ENCODE measurements around the gene IGFBP4. TPM values are rescaled to one million over a fixed set of nuclear protein-coding genes. Genes with fewer than 3 reads are reported as not detected.

IGFBP4 gene
- total RNA-seq, 4 donors from 2014 or later: 234 to 334 (median 274) TPM

DNA sequence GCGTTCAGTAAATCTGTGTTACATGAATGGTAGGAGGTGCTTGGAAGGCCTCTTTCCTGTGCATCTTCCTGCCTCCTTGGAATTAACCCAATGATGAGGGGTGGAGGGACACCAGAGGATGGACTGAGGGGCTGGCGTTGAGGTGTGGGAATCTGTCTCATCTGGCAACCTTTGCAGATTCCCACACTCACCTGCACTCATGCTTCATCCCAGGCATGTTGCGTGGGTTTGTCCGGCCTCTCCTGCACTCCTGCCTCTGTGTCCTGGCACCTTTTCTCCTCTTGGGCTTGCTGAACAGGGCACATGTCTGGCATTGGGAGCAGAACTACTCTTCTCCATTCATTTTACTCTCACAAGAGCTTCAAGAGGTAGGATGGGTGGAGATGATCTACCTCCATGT, 3.1 kb upstream of the IGFBP4 start:
- no peak overlapping the region for H3K4me3 ChIP-seq (replicated peaks in 1 of 3)
- no peak overlapping the region for H3K27ac ChIP-seq
- H3K4me1 ChIP-seq: peaks cover under 1 to 4% of the 10 kb centered on the region in 2 donors
- H3K9me3 ChIP-seq: no peaks in the 10 kb centered on the region
- intact Hi-C loops (cut with DNase I): loop anchor here (5.0 kb wide), 2 partner anchors 92 to 117 kb away; no protein-coding TSS in a partner anchor
- no peak for DNase-seq
- WGBS, 2 donors: 80 to 81% methylated on average over 4 of the region's 4 CpGs
- no peak for TF ChIP-seq POLR2A (IDR thresholded peaks at IDR 0.05)
- TF ChIP-seq, protein P1, sequence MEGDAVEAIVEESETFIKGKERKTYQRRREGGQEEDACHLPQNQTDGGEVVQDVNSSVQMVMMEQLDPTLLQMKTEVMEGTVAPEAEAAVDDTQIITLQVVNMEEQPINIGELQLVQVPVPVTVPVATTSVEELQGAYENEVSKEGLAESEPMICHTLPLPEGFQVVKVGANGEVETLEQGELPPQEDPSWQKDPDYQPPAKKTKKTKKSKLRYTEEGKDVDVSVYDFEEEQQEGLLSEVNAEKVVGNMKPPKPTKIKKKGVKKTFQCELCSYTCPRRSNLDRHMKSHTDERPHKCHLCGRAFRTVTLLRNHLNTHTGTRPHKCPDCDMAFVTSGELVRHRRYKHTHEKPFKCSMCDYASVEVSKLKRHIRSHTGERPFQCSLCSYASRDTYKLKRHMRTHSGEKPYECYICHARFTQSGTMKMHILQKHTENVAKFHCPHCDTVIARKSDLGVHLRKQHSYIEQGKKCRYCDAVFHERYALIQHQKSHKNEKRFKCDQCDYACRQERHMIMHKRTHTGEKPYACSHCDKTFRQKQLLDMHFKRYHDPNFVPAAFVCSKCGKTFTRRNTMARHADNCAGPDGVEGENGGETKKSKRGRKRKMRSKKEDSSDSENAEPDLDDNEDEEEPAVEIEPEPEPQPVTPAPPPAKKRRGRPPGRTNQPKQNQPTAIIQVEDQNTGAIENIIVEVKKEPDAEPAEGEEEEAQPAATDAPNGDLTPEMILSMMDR (IDR thresholded peaks at IDR 0.05): no peak
- no peaks in the 10 kb centered on the region for H3K27me3 ChIP-seq
- no peaks in the 10 kb centered on the region for H3K36me3 ChIP-seq

DNA sequence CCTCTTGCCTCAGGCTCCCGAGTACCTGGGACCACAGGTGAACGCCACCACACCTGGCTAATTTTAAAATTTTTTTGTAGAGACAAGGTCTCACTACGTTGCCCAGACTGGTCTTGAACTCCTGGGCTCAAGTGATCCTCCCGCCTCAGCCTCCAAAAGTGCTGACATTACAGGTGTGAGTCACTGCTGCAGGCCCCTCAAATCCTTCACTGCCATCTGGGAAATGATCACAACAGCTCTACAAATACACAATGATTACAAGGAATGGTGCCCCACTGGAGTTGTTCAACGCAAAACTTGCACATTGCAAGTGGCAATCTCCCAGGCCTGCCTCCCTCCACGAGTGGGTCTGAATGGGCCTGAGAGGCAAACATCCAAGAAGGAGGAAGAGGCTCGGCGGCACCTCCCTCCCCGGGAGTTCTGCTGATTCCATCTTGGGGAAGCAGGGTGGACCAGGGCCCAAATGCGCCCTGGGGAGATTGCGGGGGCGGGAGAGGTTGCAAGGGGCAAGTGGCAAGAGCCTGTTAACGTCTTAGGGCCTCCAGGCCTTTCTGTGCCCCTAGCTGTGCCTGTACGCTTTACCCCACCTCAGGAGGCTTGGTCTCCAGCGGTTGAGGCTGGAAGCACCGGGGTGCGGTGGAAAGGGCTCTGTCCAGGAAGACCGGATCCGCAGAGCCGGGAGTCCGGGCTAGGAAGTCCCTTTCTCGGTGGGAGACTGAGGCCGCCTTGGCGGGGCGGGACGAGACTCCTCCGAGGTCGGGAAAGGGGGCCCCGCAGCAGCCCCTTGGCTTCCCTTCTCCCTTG, 656 bp upstream of the IGFBP4 start:
- peak; percentile 38 to 41 for DNase-seq
- no peaks in the 10 kb centered on the region for H3K36me3 ChIP-seq
- TF ChIP-seq, protein P1 (IDR thresholded peaks at IDR 0.05): peak in 1 of 6 experiments; percentile 2
- TF ChIP-seq POLR2A (IDR thresholded peaks at IDR 0.05): no peak
- no peaks in the 10 kb centered on the region for H3K9me3 ChIP-seq
- intact Hi-C loops (cut with DNase I): loop anchor here (5.0 kb wide), 2 partner anchors 90 to 115 kb away; no protein-coding TSS in a partner anchor
- 45 to 54% methylated on average over 16 to 22 of the region's 29 CpGs for WGBS, 2 donors
- peak overlapping the region; percentile 10 to 65 (median 13) for H3K4me3 ChIP-seq (replicated peaks in 1 of 3)
- no peaks in the 10 kb centered on the region for H3K27me3 ChIP-seq
- peaks cover 20 to 25% of the 10 kb centered on the region in 2 donors for H3K4me1 ChIP-seq
- peak overlapping the region; percentile 93 to 98 (median 94) for H3K27ac ChIP-seq

DNA sequence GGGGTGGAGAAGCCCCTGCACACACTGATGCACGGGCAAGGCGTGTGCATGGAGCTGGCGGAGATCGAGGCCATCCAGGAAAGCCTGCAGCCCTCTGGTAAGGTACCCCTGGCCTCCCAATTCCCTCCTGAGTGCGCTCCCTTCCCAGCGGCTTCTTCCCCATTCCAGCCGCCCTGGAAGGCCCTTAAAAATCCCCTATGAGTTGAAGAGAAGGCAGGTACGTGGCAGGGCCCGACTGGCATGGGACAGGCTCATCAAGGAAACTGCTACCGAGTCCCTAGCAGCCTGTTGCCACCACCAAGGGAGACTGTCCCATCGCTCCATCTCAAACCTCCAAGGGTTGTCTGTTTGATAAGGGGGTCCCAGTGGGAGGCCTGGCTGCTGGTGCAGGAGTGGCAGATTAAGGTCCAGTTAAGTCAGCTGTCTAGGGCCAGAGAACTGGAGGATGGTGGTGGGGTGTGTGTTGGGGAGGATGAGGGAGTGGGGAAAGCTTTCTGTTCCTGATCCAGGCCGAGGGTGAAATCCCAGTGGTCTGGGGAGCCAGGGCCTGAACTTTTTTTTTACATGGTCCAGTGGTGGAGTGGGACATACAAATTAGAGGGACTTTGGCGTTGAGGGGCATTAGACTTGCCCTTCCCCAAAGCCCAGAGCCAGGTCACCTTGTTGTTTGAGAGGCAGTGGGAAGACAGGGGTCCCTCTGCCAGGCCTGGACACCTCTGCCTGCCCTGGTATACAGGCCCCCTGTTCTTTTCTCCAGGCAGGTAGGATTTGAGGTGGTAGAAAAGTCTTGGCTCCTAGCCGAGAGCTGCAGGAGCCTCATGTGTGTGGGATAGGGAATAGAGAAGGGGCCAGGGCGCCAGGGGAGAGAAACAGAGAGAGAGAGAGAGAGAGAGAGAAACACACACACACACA, 994 bp downstream of the IGFBP4 start:
- peak; percentile 53 to 55 for DNase-seq
- no peaks in the 10 kb centered on the region for H3K9me3 ChIP-seq
- peaks cover 37 to 42% of the 10 kb centered on the region in 2 donors for H3K4me1 ChIP-seq
- H3K27me3 ChIP-seq: no peaks in the 10 kb centered on the region
- peak overlapping the region; percentile 93 to 98 (median 94) for H3K27ac ChIP-seq
- intact Hi-C loops (cut with DNase I): loop anchor here (2.0 to 5.0 kb wide), 3 partner anchors 31 to 113 kb away; no protein-coding TSS in a partner anchor
- no peaks in the 10 kb centered on the region for H3K36me3 ChIP-seq
- H3K4me3 ChIP-seq (replicated peaks in 1 of 3): peak overlapping the region; percentile 65 to 77 (median 76)
- WGBS, 2 donors: 15 to 21% methylated on average over 6 to 11 of the region's 15 CpGs
- TF ChIP-seq, protein P1 (IDR thresholded peaks at IDR 0.05): no peak
- no peak for TF ChIP-seq POLR2A (IDR thresholded peaks at IDR 0.05)

DNA sequence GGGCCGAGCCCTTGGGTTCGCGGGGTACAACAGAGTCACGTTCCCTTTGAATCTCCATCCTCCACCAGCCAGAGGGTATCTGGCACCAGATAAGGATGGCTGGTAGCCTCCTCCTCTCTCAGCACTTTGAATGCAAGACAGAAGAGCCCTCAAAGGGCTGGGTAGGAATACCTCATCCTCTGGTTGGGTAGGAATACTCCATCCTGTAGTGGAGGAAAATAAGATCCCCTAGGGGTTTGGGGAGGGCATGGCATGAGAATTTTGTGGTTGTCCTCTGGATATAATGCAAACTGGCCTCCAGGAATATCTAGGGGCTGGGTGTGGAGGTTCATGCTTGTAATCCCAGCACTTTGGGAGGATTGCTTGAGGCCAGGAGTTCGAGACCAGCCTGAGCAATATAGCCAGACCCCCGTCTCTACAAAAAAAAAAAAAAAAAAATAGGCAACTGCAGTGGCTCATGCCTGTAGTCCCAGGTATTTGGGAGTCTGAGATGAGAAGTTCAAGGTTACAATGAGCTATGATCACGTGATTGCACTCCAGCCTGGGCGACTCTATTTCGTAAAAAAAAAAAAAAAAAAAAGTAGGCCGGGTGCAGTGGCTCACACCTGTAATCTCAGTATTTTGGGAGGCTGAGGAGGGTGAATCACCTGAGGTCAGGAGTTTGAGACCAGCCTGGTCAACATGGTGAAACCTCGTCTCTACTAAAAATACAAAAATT, 2.7 kb downstream of the IGFBP4 start:
- peak overlapping the region; percentile 93 to 98 (median 94) for H3K27ac ChIP-seq
- intact Hi-C loops (cut with DNase I): loop anchor here (2.0 kb wide), 1 partner anchor 29 kb away; no protein-coding TSS in a partner anchor
- no peak for TF ChIP-seq POLR2A (IDR thresholded peaks at IDR 0.05)
- TF ChIP-seq, protein P1 (IDR thresholded peaks at IDR 0.05): peak in 1 of 6 experiments; percentile 15
- peaks cover 54 to 58% of the 10 kb centered on the region in 2 donors for H3K4me1 ChIP-seq
- 54 to 65% methylated on average over 11 of the region's 11 CpGs for WGBS, 2 donors
- H3K9me3 ChIP-seq: no peaks in the 10 kb centered on the region
- H3K27me3 ChIP-seq: no peaks in the 10 kb centered on the region
- peak overlapping the region in 2 of 3 donors; percentile 59 to 65 for H3K4me3 ChIP-seq (replicated peaks in 1 of 3)
- no peaks in the 10 kb centered on the region for H3K36me3 ChIP-seq
- DNase-seq: no peak

Data from thyroid gland (tissue), 4 donors.